Activated CD4-positive, alpha-beta T cell treated with anti-CD3 and anti-CD28 coated beads, Interleukin-2, amount 50 U/mL, for 1 hour (primary cell): ENCODE results near the gene KRTAP4-12.
"Not testable (repeated sequence)": the region's sequence is repeated elsewhere in the genome, so short reads cannot be mapped to it uniquely, and the experiment has no call there.

Experiments
- DNase-seq: peaks from one replicate; pipeline ENCODE4 v3.0.0-alpha.2; 2020

KRTAP4-12 gene

GRCh38 chr17:41125064-41125463 lies 1.1 kb upstream of the KRTAP4-12 start:
- no peak for DNase-seq

- DNase-seq, result not testable (repeated sequence)
Observed at GRCh38 chr17:41123292-41123990, 541 bp downstream of the KRTAP4-12 start.

GRCh38 chr17:41121742-41122141 lies 2.2 kb downstream of the KRTAP4-12 start:
- DNase-seq, result no peak

- DNase-seq, result not testable (repeated sequence)
Observed at GRCh38 chr17:41119696-41120690, 4.0 kb downstream of the KRTAP4-12 start.

- no peak for DNase-seq
Observed at GRCh38 chr17:41118721-41119120, 5.3 kb downstream of the KRTAP4-12 start.

- not testable (repeated sequence) for DNase-seq
Observed at GRCh38 chr17:41117846-41118386, 6.1 kb downstream of the KRTAP4-12 start, which contains the start of gene KRTAP4-11. Gene KRTAP4-11, minus strand, starts transcription at chr17:41118373. Its CDS starts 58 bp downstream, at chr17:41118315.

- no peak for DNase-seq
Observed at GRCh38 chr17:41116297-41116696, 7.7 kb downstream of the KRTAP4-12 start.

- no peak for DNase-seq
Observed at GRCh38 chr17:41111151-41111885, 12.7 kb downstream of the KRTAP4-12 start.

GRCh38 chr17:41108728-41109386 lies 15.1 kb downstream of the KRTAP4-12 start:
- DNase-seq, result not testable (repeated sequence)

GRCh38 chr17:41107941-41108450 lies 16.0 kb downstream of the KRTAP4-12 start:
- no peak for DNase-seq

- DNase-seq, result not testable (repeated sequence)
Observed at GRCh38 chr17:41105347-41105746, 18.6 kb downstream of the KRTAP4-12 start, which contains the start of gene KRTAP4-9. Gene KRTAP4-9, plus strand, starts transcription at chr17:41105389. Its CDS starts 0 bp downstream, at chr17:41105389.

GRCh38 chr17:41104386-41105038 lies 19.5 kb downstream of the KRTAP4-12 start:
- not testable (repeated sequence) for DNase-seq

GRCh38 chr17:41103896-41104295 lies 20.1 kb downstream of the KRTAP4-12 start:
- no peak for DNase-seq

GRCh38 chr17:41101586-41102259 lies 22.3 kb downstream of the KRTAP4-12 start, which contains the start of gene KRTAP4-16:
Gene KRTAP4-16, minus strand, starts transcription at chr17:41102209. Its CDS starts 0 bp downstream, at chr17:41102209.
- DNase-seq, result no peak

GRCh38 chr17:41099682-41100480 lies 24.1 kb downstream of the KRTAP4-12 start:
- DNase-seq, result not testable (repeated sequence)

- no peak for DNase-seq
Observed at GRCh38 chr17:41098481-41098880, 25.5 kb downstream of the KRTAP4-12 start.

GRCh38 chr17:41098042-41098441 lies 25.9 kb downstream of the KRTAP4-12 start, which contains the start of gene KRTAP4-8:
Gene KRTAP4-8, minus strand, starts transcription at chr17:41098142. Its CDS starts 58 bp downstream, at chr17:41098084.
- DNase-seq, result no peak

- DNase-seq, result no peak
Observed at GRCh38 chr17:41096055-41096454, 27.9 kb downstream of the KRTAP4-12 start.

GRCh38 chr17:41088760-41089352 lies 35.1 kb downstream of the KRTAP4-12 start:
- not testable (repeated sequence) for DNase-seq
